ENCODE data around the gene H1-8. TPM values are rescaled to one million over a fixed set of nuclear protein-coding genes. Genes with fewer than 3 reads are reported as not detected.
"Not testable (repeated sequence)": the region's sequence is repeated elsewhere in the genome, so short reads cannot be mapped to it uniquely, and the experiment has no call there.

The H1-8 gene
- polyA plus RNA-seq (2013, experiment 1 of 2; ENCODE audit: insufficient read length) = not detected
- polyA plus RNA-seq (2013, experiment 2 of 2; ENCODE audit: insufficient read length) = not detected

- DNase-seq = no peak
These were observed at the start of gene H1-8 for GRCh38 chr3:129543156-129543790. H1-8 (plus strand) TSS chr3:129543175; CDS start chr3:129543219, 44 bp downstream.

GRCh38 chr3:129493206-129493605 is 49.8 kb upstream of the H1-8 start:
- no peak for DNase-seq

- DNase-seq = peak; percentile 8
These were observed 48.5 kb upstream of the H1-8 start for GRCh38 chr3:129494499-129494898.

GRCh38 chr3:129495006-129495639 is 47.9 kb upstream of the H1-8 start:
- DNase-seq = peak; percentile 68

- not testable (repeated sequence) for DNase-seq
These were observed 45.1 kb upstream of the H1-8 start for GRCh38 chr3:129497876-129498275.

- DNase-seq = not testable (repeated sequence)
These were observed 44.1 kb upstream of the H1-8 start for GRCh38 chr3:129498603-129499488.

- not testable (repeated sequence) for DNase-seq
These were observed 43.2 kb upstream of the H1-8 start for GRCh38 chr3:129499604-129500333.

- DNase-seq = no peak
These were observed 42.7 kb upstream of the H1-8 start for GRCh38 chr3:129500334-129500658.

GRCh38 chr3:129501630-129502029 is 41.3 kb upstream of the H1-8 start:
- DNase-seq = no peak

GRCh38 chr3:129502641-129503408 is 40.1 kb upstream of the H1-8 start:
- DNase-seq = no peak

GRCh38 chr3:129503471-129504291 is 39.3 kb upstream of the H1-8 start:
- DNase-seq = no peak

- DNase-seq = no peak
These were observed 38.4 kb upstream of the H1-8 start for GRCh38 chr3:129504471-129505100.

GRCh38 chr3:129505341-129505740 is 37.6 kb upstream of the H1-8 start:
- DNase-seq = no peak

- DNase-seq = no peak
These were observed 36.7 kb upstream of the H1-8 start for GRCh38 chr3:129506231-129506742.

- no peak for DNase-seq
These were observed 35.7 kb upstream of the H1-8 start for GRCh38 chr3:129507181-129507831.

GRCh38 chr3:129512595-129512994 is 30.4 kb upstream of the H1-8 start:
- no peak for DNase-seq

- no peak for DNase-seq
These were observed 29.3 kb upstream of the H1-8 start for GRCh38 chr3:129513705-129514104.

- no peak for DNase-seq
These were observed 28.9 kb upstream of the H1-8 start for GRCh38 chr3:129514110-129514509.

GRCh38 chr3:129514563-129514962 is 28.4 kb upstream of the H1-8 start:
- no peak for DNase-seq
